GM21360 (cell line): ENCODE data around the gene GABRD.

Source experiments
- ATAC-seq: cut with Tn5 transposase; IDR thresholded peaks from one replicate; pipeline ENCODE4 v1.9.1; 2021; ENCODE audit warnings: mild to moderate bottlenecking, moderate library complexity; ENCODE audit not compliant: unreplicated experiment

The GABRD gene

DNA sequence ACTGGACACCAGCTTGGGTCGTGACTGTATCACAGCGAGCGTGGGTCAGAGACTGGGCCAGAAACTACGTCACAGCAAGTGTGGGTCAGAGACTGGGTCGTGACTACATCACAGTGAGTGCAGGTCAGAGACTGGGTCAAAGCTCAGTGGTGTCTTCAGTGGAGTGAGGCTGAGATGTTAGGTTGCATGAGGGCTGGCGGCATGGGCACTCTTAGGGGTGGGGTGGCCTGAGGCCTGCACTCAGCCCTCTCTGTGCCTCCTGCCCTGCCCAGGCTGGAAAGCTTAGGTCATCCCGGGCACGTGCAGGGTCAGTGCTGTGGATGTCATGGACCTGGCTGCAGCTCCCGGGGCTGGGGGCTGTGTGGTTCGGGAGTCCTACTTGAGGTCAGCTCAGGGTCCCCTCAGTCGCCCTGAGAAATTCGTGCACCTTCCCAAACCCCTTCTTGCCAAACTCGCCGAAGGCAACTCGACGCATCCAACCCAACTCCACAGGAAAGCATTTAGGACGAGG is 34.5 kb upstream of the GABRD start:
- no peak for ATAC-seq

DNA sequence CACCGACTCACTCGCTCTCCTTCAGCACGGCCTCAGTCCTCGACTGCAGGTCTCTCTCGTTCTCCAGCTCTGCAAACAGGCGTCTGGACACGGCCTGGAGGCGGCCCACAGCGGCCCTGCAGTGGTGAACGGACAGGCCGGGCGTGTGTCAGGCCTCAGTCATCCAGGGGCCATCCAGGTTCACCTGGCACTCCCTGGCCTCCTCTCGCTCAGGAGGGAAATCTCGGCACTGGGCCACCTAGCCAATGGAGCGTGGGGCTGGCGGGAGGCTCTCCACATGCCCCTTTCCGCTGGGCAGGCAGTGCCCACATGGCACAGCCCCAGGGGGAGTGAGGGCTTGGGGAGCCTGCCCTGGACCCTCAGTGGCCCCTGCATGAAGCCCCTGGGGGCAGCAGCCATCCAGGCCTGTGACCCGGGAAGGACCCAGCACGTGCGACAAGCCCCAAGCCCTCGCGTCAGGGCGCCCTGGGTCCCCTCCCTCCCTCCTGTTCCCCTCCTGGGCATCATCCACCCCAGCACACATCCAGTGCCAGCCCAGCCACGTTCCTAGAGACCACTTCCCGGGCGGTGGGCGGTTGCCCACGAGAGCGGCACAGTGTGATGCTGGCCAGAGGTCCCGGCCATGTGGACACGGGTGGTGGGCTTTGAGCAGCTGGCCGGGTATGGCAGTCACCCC is 33.6 kb upstream of the GABRD start:
- no peak for ATAC-seq

- no peak for ATAC-seq
Measured at GRCh38 chr1:1986451-1987141, 32.5 kb upstream of the GABRD start.

- no peak for ATAC-seq
Measured at GRCh38 chr1:1987142-1987510, 32.0 kb upstream of the GABRD start.

- ATAC-seq, result no peak
Measured at GRCh38 chr1:1988061-1988945, 30.8 kb upstream of the GABRD start.

DNA sequence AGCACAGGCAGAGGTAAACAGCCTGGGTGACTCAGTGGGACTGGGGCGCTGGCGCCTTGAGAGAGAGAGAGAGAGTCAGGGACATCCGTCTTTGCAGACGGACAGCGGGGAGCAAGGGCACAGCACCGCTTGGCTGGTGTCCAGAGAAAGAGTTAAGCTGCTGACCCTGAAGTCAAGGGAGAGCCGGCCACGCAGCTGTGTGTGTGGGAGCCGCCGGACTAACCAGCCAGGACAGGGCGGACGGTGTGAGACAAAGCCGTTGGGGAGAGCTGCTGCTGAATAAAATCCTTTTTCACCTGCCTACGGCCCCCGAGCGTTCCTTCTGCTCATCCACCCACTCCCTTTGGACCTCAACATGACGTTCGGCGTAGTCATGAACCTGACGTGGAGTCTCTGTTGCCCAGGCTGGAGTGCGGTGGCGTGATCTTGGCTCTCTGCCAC is 30.0 kb upstream of the GABRD start:
- no peak for ATAC-seq

DNA sequence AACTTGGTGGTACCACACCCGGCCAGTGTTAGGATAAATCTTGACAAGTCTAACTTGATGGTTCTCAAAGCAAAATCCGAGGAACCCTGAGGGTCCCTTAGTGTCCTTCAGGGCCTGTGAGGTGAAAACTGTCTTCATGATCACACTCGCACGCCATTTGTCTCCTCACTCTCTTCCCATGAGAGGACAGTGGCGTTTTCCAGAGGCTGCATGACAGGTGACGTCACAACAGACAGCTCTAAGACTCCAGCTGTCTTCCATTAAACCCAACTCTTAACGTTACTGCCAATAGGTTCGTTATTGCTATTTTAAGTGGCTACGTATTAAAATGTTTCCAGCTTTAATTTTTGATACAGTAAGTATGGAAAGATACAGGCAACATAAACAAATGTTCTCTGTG is 29.4 kb upstream of the GABRD start:
- no peak for ATAC-seq

DNA sequence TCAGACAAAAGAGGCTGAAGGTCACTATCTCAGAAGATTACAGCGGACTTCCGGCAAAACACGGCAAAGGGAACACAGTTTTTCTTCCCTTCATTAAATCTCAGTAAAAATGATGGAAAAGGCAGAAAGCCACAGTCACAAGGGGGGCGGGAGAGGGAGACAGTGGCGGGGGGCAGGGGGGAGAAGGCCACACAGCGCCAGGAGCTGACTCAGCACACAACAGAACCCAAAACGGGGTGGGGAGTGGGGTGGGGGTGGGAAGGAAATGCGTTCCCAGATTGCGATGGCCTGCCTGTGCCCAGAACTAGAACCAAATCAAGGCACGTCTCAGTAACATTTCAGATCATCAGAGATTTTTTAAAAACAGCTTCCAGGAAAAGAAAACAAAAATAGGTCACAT is 28.9 kb upstream of the GABRD start:
- ATAC-seq, result no peak

GRCh38 chr1:1994536-1994935 is 24.6 kb upstream of the GABRD start:
- ATAC-seq, result no peak

DNA sequence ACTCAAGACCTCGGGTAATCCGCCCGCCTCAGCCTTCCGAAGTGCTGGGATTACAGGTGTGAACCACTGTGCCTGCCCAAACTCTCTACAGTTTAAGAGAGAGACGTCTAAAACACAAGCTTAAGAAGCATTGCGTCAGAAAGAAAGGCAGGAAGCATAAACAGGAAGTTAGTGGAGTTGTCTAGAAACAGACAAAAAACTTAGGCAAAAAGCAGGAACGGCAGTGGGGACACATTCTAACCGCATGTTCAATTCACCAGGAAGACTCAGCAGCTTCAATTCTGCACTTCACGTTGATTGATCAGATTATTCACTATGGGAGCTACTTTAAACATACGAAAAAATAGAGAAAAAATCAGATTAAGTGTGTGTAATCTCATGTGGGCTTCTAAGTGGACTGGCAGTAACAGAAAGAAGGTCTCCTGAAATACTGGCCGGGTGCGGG is 22.9 kb upstream of the GABRD start:
- no peak for ATAC-seq

GRCh38 chr1:1997576-1997975 is 21.6 kb upstream of the GABRD start:
- no peak for ATAC-seq

DNA sequence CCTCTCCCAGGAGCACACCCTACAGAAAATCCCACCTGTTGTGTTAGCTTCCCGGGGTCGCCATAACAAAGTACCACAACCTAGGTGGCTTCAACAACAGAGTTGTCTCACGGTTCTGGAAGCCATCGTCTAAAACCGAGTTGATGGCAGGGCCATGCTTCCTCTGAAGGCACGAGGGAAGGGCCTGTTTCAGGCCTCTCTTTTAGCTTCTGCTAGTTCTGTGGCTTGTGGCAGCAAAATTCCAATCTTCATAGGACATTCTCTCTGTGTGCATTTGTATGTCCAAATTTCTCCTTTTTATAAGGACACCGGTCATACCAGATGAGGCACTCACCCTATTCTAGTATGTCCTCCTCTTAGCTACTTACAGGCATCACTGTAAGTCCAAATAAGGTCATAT is 18.7 kb upstream of the GABRD start:
- ATAC-seq, result no peak

DNA sequence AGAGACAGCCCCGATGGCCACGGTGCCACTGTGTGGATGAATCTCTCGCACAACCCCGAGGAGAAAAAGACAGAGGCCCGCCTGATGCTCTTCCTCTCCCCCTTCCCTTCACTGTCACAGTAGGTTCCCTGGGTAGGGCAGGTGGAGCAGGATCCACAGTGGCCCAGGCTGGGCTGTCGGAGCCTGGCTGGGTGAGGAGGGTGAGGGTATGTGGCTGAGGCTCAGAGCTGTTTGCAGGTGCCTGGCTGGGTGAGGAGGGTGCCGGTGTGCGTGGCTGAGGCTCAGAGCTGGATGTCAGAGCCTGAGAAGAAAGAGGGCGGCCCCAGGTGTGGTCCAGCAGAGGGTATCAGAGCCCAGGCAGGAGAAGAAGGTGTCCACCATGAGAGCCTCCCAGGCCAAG is 18.3 kb upstream of the GABRD start:
- ATAC-seq, result no peak

GRCh38 chr1:2001773-2002411 is 17.3 kb upstream of the GABRD start:
- no peak for ATAC-seq

- no peak for ATAC-seq
Measured at GRCh38 chr1:2003541-2004131, 15.5 kb upstream of the GABRD start, which contains the start of gene CFAP74. CFAP74 (minus strand) TSS chr1:2003786; CDS start chr1:1990956, 12,830 bp downstream.

DNA sequence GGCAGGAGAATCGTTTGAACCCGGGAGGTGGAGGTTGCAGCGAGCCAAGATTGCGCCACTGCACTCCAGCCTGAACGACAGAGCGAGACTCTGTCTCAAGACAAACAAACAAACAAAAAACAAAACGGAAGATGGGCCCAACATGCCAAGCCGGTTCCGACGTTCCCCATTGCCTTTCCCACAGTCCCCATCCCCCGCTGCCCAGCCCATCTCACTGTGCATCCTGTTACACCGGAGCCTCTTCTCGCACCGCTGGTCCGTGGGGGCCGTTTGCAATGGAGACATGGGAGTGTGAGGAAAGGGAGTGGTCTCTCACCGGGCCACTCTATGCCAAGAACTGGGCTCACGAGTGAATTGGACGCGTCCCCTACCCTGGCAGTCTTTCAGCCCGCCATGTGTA is 14.3 kb upstream of the GABRD start:
- no peak for ATAC-seq

- ATAC-seq, result no peak
Measured at GRCh38 chr1:2009101-2010053, 9.8 kb upstream of the GABRD start.

DNA sequence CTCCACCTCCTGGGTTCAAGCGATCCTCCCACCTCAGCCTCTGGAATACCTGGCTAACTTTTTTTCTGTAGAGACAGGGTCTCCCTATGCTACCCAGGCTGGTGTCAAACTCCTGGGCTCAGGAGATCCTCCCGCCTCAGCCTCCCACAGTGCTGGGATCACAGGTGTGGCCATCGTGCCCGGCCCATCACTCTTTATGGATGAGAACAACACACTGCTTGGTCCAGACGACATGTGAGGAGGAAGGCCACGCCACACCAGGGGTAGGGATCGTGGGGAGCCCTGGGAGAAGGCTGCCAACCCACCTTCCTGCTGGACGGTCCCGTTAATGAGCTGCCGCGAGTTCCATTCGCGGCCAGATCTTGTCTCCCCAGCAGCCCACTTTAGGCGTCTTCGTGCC is 5.0 kb upstream of the GABRD start:
- ATAC-seq, result no peak
